Astrocyte (in vitro differentiated cells and primary cell): Measurements from ENCODE around the gene CECR2. TPM values are rescaled to one million over a fixed set of nuclear protein-coding genes. Genes with fewer than 3 reads are reported as not detected.

ENCODE experiments used
- DNase-seq: peaks from one replicate; pipeline ENCODE4 v3.0.0-alpha.2; 2010; ENCODE audit warnings: low read depth
- FAIRE-seq: peaks from 2 replicates; lab custom pipeline; 2011; peaks lifted over from hg19 to GRCh38; lab: Jason Lieb, UNC
- H2AFZ ChIP-seq: 2 replicates; pipeline ENCODE4 v1.6.0; 2012; ENCODE audit warnings: low read depth, low read length, inconsistent platforms
- H3K27ac ChIP-seq: 2 replicates; pipeline ENCODE4 v1.5.1; 2011; ENCODE audit warnings: low read depth, low read length, inconsistent platforms
- H3K27me3 ChIP-seq: 2 replicates; pipeline ENCODE4 v1.6.0; 2011; ENCODE audit warnings: low read length, inconsistent platforms; ENCODE audit not compliant: insufficient read depth
- H3K36me3 ChIP-seq: 2 replicates; pipeline ENCODE4 v1.5.1; 2011; ENCODE audit warnings: low read length, inconsistent platforms; ENCODE audit not compliant: insufficient read depth
- H3K4me1 ChIP-seq: 2 replicates; pipeline ENCODE4 v1.5.1; 2011; ENCODE audit warnings: low read length, inconsistent platforms; ENCODE audit not compliant: insufficient read depth
- H3K4me2 ChIP-seq: 2 replicates; pipeline ENCODE4 v1.6.0; 2012; ENCODE audit warnings: low read length, inconsistent platforms
- H3K4me3 ChIP-seq: 2 replicates; pipeline ENCODE4 v1.5.1; 2011; ENCODE audit warnings: low read depth, mild to moderate bottlenecking, low read length, inconsistent platforms; ENCODE audit not compliant: insufficient read depth
- H3K79me2 ChIP-seq: 2 replicates; pipeline ENCODE4 v1.6.0; 2012; ENCODE audit warnings: mild to moderate bottlenecking, low read length, inconsistent platforms; ENCODE audit not compliant: insufficient read depth
- H3K9ac ChIP-seq: 2 replicates; pipeline ENCODE4 v1.6.0; 2012; ENCODE audit warnings: mild to moderate bottlenecking, low read length, inconsistent platforms
- H3K9me3 ChIP-seq: 2 replicates; pipeline ENCODE4 v1.5.1; 2012; ENCODE audit warnings: low read depth, mild to moderate bottlenecking, low read length, inconsistent platforms; ENCODE audit not compliant: insufficient read depth
- H4K20me1 ChIP-seq: 2 replicates; pipeline ENCODE4 v1.6.0; 2012; ENCODE audit warnings: low read length, inconsistent platforms; ENCODE audit not compliant: insufficient read depth
- H3K27ac Mint-ChIP-seq: one replicate; pipeline ENCODE4 v1.8.0; 2021; ENCODE audit warnings: mild to moderate bottlenecking, mixed read lengths; ENCODE audit not compliant: unreplicated experiment
- H3K27me3 Mint-ChIP-seq: one replicate; pipeline ENCODE4 v1.8.0; 2021; ENCODE audit warnings: low read depth, mixed read lengths; ENCODE audit not compliant: unreplicated experiment
- H3K36me3 Mint-ChIP-seq: one replicate; pipeline ENCODE4 v1.8.0; 2021; ENCODE audit warnings: low read depth, mixed read lengths; ENCODE audit not compliant: unreplicated experiment
- H3K4me1 Mint-ChIP-seq: one replicate; pipeline ENCODE4 v1.8.0; 2021; ENCODE audit warnings: low read depth, mixed read lengths; ENCODE audit not compliant: unreplicated experiment
- H3K4me3 Mint-ChIP-seq: one replicate; pipeline ENCODE4 v1.8.0; 2021; ENCODE audit warnings: mild to moderate bottlenecking, moderate library complexity, mixed read lengths; ENCODE audit not compliant: unreplicated experiment
- H3K9me3 Mint-ChIP-seq: one replicate; pipeline ENCODE4 v1.8.0; 2021; ENCODE audit warnings: mild to moderate bottlenecking, mixed read lengths; ENCODE audit not compliant: unreplicated experiment
- CTCF ChIP-seq: IDR thresholded peaks from 2 replicates; pipeline ENCODE4 v1.5.1; 2011; ENCODE audit warnings: low read depth, mild to moderate bottlenecking, inconsistent platforms, low read length, moderate library complexity; ENCODE audit not compliant: insufficient read depth
- EZH2 ChIP-seq: IDR thresholded peaks from 2 replicates; pipeline ENCODE4 v1.6.1; 2012; ENCODE audit warnings: mild to moderate bottlenecking, low read length, inconsistent platforms; ENCODE audit not compliant: insufficient read depth
- total RNA-seq: library from RNA; stranded (reverse); gene quantifications from 2 replicates; pipeline ENCODE4 v1.2.1, GENCODE V29; 2021

CECR2 gene
- total RNA-seq, 1 donor from 2014 or later, result 15.7 TPM

GRCh38 chr22:17575681-17576080, 206.4 kb downstream of the CECR2 start:
- Histone ChIP-seq H3K4me3 (no peak overlapping the region), H4K20me1 (no peaks in the 10 kb centered on the region), H3K79me2 (no peaks in the 10 kb centered on the region), H3K9me3 (no peaks in the 10 kb centered on the region), H3K4me1 (peaks cover 18% of the 10 kb centered on the region), H3K27ac (peak overlapping the region; percentile 71), H3K36me3 (no peaks in the 10 kb centered on the region), H3K9ac (peak overlapping the region; percentile 36), H2AFZ (no peak overlapping the region), H3K27me3 (no peaks in the 10 kb centered on the region), H3K4me2 (peak overlapping the region; percentile 50)
- Mint-ChIP-seq H3K4me1 (peaks cover 2% of the 10 kb centered on the region), H3K9me3 (no peaks in the 10 kb centered on the region), H3K4me3 (no peak overlapping the region), H3K36me3 (peaks cover 2% of the 10 kb centered on the region), H3K27me3 (peaks cover 10% of the 10 kb centered on the region), H3K27ac (no peak overlapping the region)
- FAIRE-seq (no peak), DNase-seq (no peak)
- TF ChIP-seq CTCF, result no peak
- no peak for TF ChIP-seq EZH2

DNA sequence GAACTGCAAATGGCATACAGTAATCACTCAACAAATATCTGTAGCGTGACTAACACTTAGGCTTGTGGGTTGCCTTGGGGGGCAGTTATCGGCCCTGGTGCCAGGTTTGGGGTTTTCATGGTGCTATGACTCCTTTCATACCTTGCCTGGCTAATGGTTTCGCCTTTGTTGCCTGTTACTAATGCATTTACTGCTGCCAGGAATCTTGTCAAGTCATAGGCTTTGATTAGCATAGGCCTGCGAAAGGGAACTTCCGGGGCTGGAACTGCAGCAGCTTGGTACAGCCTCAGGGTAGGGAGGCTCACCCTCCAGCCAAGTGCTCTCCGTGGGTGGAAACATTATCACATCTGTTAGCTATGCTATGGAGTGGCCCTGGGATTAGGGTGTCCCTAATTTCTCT, 207.2 kb downstream of the CECR2 start:
- Histone ChIP-seq H2AFZ (no peak overlapping the region), H3K4me3 (no peak overlapping the region), H3K27ac (peak overlapping the region; percentile 80), H3K79me2 (no peaks in the 10 kb centered on the region), H3K9ac (peak overlapping the region; percentile 50), H3K36me3 (no peaks in the 10 kb centered on the region), H3K9me3 (no peaks in the 10 kb centered on the region), H3K27me3 (no peaks in the 10 kb centered on the region), H3K4me1 (peaks cover 12% of the 10 kb centered on the region), H4K20me1 (no peaks in the 10 kb centered on the region), H3K4me2 (peak overlapping the region; percentile 50)
- no peak overlapping the region for H3K4me3 Mint-ChIP-seq
- peaks cover 10% of the 10 kb centered on the region for H3K27me3 Mint-ChIP-seq
- FAIRE-seq (peak; percentile 94), DNase-seq (peak; percentile 99)
- H3K27ac Mint-ChIP-seq, result peak overlapping the region; percentile 80
- H3K4me1 Mint-ChIP-seq, result no peaks in the 10 kb centered on the region
- H3K36me3 Mint-ChIP-seq, result peaks cover 2% of the 10 kb centered on the region
- TF ChIP-seq EZH2, result no peak
- TF ChIP-seq CTCF, result no peak
- H3K9me3 Mint-ChIP-seq, result no peaks in the 10 kb centered on the region

GRCh38 chr22:17578136-17578754, 209.0 kb downstream of the CECR2 start:
- H3K79me2 ChIP-seq, result no peaks in the 10 kb centered on the region
- no peak overlapping the region for H3K4me3 ChIP-seq
- no peak overlapping the region for H3K9ac ChIP-seq
- peak overlapping the region; percentile 12 for H3K27ac ChIP-seq
- Mint-ChIP-seq H3K9me3 (no peaks in the 10 kb centered on the region), H3K27ac (no peak overlapping the region), H3K36me3 (peaks cover 2% of the 10 kb centered on the region), H3K4me1 (no peaks in the 10 kb centered on the region), H3K4me3 (no peak overlapping the region), H3K27me3 (peaks cover 10% of the 10 kb centered on the region)
- H3K4me1 ChIP-seq, result peaks cover 12% of the 10 kb centered on the region
- DNase-seq, result peak; percentile 48
- H3K9me3 ChIP-seq, result no peaks in the 10 kb centered on the region
- H2AFZ ChIP-seq, result no peak overlapping the region
- H3K27me3 ChIP-seq, result no peaks in the 10 kb centered on the region
- no peak for TF ChIP-seq CTCF
- H4K20me1 ChIP-seq, result no peaks in the 10 kb centered on the region
- no peak for FAIRE-seq
- H3K4me2 ChIP-seq, result no peak overlapping the region
- no peaks in the 10 kb centered on the region for H3K36me3 ChIP-seq
